ENCODE data around the gene WARS2. TPM values are rescaled to one million over a fixed set of nuclear protein-coding genes. Genes with fewer than 3 reads are reported as not detected.

The WARS2 gene
- total and polyA plus RNA-seq, 3 donors from 2014 or later: 16.8 to 28.2 (median 20.2) TPM

DNA sequence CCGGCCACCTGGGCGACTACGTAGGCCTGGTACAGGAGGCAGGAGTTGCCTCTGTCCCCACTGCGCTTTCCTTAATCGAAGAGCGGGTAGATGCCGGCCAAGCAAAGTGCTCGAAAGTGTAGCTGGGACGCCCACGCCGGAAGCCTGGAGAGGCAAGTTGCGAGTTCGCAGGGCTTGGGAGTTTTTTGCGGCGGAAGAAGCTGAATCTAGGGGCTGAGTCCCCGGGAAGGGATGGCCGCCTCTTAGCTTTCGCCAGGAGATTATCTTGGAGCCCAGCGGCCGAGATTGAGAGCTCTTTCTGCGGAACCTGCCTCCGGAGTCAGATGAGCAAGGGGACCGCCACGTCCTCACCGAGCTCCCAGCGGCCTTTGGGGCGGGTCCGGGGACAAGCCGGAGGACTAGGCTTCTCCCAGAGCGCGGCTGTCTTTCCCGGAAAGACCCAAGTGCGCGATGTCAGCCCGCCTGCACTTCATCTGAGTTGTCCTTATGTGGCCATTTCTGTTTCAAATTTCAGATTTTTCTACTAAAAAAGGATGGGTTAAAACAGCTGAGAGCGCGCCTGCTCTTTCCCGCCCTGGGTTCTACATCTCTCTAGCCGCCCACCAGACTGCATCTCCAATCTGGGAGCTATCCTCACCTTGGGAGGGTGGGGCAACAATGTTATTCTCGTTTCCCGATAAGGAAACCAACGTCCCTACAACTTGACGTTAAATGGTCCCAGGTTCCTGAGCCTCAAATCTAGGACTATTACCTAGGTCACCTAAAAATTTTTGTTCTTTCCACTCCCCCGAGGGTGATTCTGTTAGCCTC is 139.9 kb downstream of the WARS2 start:
- no peak for DNase-seq
- no peaks in the 10 kb centered on the region for H3K4me1 ChIP-seq
- H3K4me3 ChIP-seq: peak overlapping the region; percentile 3 to 24
- 5% methylated on average over 25 to 42 of the region's 44 CpGs for WGBS, 2 donors
- no peaks in the 10 kb centered on the region for H3K36me3 ChIP-seq (ENCODE audit: low read depth, missing control alignments)
- no peaks in the 10 kb centered on the region for H3K27me3 ChIP-seq
- no peak overlapping the region for H3K27ac ChIP-seq
- intact Hi-C loops (cut with DNase I; ENCODE audit: low total_unique reads): no loop called here
- no peaks in the 10 kb centered on the region for H3K9me3 ChIP-seq
- TF ChIP-seq, protein P1, sequence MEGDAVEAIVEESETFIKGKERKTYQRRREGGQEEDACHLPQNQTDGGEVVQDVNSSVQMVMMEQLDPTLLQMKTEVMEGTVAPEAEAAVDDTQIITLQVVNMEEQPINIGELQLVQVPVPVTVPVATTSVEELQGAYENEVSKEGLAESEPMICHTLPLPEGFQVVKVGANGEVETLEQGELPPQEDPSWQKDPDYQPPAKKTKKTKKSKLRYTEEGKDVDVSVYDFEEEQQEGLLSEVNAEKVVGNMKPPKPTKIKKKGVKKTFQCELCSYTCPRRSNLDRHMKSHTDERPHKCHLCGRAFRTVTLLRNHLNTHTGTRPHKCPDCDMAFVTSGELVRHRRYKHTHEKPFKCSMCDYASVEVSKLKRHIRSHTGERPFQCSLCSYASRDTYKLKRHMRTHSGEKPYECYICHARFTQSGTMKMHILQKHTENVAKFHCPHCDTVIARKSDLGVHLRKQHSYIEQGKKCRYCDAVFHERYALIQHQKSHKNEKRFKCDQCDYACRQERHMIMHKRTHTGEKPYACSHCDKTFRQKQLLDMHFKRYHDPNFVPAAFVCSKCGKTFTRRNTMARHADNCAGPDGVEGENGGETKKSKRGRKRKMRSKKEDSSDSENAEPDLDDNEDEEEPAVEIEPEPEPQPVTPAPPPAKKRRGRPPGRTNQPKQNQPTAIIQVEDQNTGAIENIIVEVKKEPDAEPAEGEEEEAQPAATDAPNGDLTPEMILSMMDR (IDR thresholded peaks at IDR 0.05): no peak
- no peak for TF ChIP-seq POLR2A (IDR thresholded peaks at IDR 0.05)

DNA sequence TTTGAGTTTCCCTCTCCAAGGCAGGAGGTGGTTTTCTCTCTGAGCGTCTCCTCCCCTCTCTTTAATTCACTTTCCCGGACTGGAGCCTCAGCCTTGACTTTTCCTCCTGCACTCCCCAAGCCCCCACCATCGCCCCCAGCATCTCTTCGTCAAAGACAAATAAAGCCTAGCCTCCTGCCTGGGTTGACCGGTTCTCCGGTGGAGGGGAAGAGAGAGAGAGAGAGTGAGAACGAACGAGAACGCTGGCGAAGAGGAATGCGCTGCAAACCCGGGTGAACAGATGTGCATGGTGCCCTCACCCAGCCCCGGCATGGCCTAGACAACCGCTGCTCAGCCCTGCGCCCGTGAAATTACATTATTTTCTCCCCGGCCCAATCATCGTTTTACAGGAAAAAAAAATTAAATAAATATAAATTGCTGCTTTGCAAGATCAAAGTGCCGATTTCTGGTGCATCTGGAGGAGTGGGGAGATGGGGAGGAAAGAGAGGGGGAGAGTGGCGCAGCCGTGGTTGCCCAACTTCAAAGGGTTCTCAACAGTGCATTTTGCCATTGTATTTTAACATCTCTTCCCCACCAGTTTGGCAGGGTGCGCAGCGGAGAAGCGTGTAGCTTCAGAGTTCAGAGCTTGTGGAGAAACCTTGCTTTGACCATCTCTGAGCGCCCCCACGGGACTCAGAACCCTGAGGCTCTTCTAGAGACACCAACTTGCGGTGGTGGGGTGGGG is 140.9 kb downstream of the WARS2 start:
- no peaks in the 10 kb centered on the region for H3K9me3 ChIP-seq
- no peaks in the 10 kb centered on the region for H3K36me3 ChIP-seq (ENCODE audit: low read depth, missing control alignments)
- no peaks in the 10 kb centered on the region for H3K27me3 ChIP-seq
- DNase-seq: no peak
- WGBS, 2 donors: 9 to 10% methylated on average over 26 to 27 of the region's 27 CpGs
- peak overlapping the region in 1 of 2 donors; percentile 3 for H3K4me3 ChIP-seq
- intact Hi-C loops (cut with DNase I; ENCODE audit: low total_unique reads): no loop called here
- H3K4me1 ChIP-seq: no peaks in the 10 kb centered on the region
- TF ChIP-seq, protein P1 (IDR thresholded peaks at IDR 0.05): no peak
- TF ChIP-seq POLR2A (IDR thresholded peaks at IDR 0.05): no peak
- H3K27ac ChIP-seq: no peak overlapping the region

DNA sequence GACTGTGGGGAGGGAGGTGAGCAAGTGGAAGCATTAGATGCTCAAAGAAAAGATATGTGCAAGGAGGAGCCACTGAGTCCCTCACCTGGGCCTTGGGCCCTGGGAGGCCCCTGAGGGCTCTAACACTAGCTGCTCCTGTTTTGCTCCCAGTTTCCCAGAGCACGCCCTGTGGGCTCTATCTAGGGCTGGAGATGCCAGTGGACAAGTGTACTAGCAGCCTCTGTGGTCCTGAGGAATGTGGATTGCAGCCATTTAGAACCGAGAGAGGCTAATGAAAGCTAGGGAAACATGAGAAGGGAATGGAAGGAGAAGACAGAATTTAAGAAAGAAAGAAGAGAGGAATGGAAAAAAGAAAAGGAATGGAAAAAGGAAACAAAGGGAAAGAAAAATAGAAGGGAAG is 142.3 kb downstream of the WARS2 start:
- no peaks in the 10 kb centered on the region for H3K9me3 ChIP-seq
- TF ChIP-seq POLR2A (IDR thresholded peaks at IDR 0.05): no peak
- TF ChIP-seq, protein P1 (IDR thresholded peaks at IDR 0.05): no peak
- H3K27ac ChIP-seq: no peak overlapping the region
- no peaks in the 10 kb centered on the region for H3K27me3 ChIP-seq
- DNase-seq: no peak
- H3K36me3 ChIP-seq (ENCODE audit: low read depth, missing control alignments): no peaks in the 10 kb centered on the region
- intact Hi-C loops (cut with DNase I; ENCODE audit: low total_unique reads): no loop called here
- WGBS, 2 donors: 55 to 58% methylated on average over 2 of the region's 2 CpGs
- H3K4me1 ChIP-seq: no peaks in the 10 kb centered on the region
- H3K4me3 ChIP-seq: no peak overlapping the region

DNA sequence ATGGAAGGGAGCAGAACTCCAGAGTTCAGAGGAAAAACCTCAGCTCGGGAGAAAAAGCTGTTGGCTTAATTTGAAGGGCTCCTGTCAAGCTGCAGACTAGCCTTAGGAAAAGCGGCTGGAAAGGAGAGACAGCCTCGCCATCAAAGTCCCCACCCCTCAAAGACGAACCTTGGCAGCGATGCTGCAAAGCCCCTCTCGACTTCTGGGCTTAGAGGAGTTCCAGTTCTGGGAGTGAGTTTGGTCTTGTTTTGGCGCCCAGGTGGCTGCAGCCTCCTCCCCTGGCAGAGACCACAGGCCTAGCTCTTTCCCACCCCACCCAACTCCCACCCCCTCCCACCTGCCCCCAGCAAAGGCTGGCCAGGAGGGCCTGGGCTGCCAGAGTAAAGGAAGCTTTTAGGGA is 143.2 kb downstream of the WARS2 start:
- H3K27ac ChIP-seq: no peak overlapping the region
- WGBS, 2 donors: 42 to 44% methylated on average over 2 to 7 of the region's 7 CpGs
- H3K27me3 ChIP-seq: no peaks in the 10 kb centered on the region
- no peak for DNase-seq
- intact Hi-C loops (cut with DNase I; ENCODE audit: low total_unique reads): no loop called here
- H3K4me1 ChIP-seq: no peaks in the 10 kb centered on the region
- H3K4me3 ChIP-seq: no peak overlapping the region
- no peaks in the 10 kb centered on the region for H3K9me3 ChIP-seq
- TF ChIP-seq, protein P1 (IDR thresholded peaks at IDR 0.05): no peak
- no peak for TF ChIP-seq POLR2A (IDR thresholded peaks at IDR 0.05)
- no peaks in the 10 kb centered on the region for H3K36me3 ChIP-seq (ENCODE audit: low read depth, missing control alignments)

All from testis (tissue), 3 donors.